Gastrocnemius medialis (tissue), 4 donors: ENCODE results near the gene HEXD.

Source experiments
- CTCF ChIP-seq, 5 experiments: fragments of 450-650 bp in 3 of 5; fragments of 200-600 bp in 2 of 5; sonication (generic) in 2 of 5; IDR thresholded peaks in 4 of 5; conservative IDR thresholded peaks in 1 of 5; 1 replicate in 4 of 5; 2 replicates in 1 of 5; pipeline ENCODE4 v1.5.1; 2016 to 2019; ENCODE audit warnings: antibody characterized with exemption in 5 of 5, mild to moderate bottlenecking in 3 of 5, moderate library complexity in 3 of 5
- POLR2A ChIP-seq, 2 donors: fragments of 450-650 bp; IDR thresholded peaks; one replicate each; pipeline ENCODE4 v1.6.1; 2017; ENCODE audit warnings: antibody characterized with exemption in 2 of 2, mild to moderate bottlenecking in 2 of 2, moderate library complexity in 2 of 2

GRCh38 chr17:82408938-82409318 lies 9.2 kb upstream of the HEXD start:
- TF ChIP-seq CTCF (IDR thresholded peaks at IDR 0.05 in 4 of 5, conservative IDR thresholded peaks at IDR 0.05 in 1 of 5) = no peak
- no peak for TF ChIP-seq POLR2A (IDR thresholded peaks at IDR 0.05)
